OCI-M2 (cell line): Measurements from ENCODE around the gene EXO1.
"Not testable (repeated sequence)": the region's sequence is repeated elsewhere in the genome, so short reads cannot be mapped to it uniquely, and the experiment has no call there.

Source experiments
- DNase-seq: peaks from one replicate; lab custom pipeline; 2025; ENCODE audit not compliant: unreplicated experiment; lab: John Stamatoyannopoulos, UW

Gene EXO1

DNA sequence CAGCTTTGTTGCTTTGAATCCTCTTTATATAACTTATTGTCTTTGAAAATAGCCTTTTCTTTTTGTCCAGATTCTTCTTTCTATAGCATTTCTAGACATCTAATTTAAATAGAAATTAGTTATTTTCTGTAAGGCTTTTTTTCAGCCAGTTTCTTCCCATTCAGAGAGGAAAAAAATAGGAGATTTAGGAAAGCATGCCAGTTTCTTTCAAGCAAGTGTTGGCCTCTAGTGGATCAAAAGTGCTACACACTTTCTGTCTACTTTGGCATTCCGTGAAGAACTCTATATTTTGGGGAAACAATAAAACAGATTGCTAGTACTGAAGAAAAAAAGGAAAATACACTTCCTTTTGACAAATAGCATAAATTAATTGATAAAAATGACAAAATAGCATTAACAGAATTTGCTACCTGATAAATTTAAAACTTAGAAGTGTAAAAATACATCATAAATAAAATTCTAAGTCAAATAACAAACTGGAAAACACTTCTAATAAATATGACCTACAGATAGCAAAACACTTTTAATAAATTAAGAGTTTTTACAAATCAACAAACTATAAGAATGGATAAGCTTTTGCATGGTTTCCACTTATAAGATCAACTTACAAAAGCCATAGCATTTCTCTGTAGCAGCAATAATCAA is 13.1 kb upstream of the EXO1 start:
- DNase-seq: no peak

DNA sequence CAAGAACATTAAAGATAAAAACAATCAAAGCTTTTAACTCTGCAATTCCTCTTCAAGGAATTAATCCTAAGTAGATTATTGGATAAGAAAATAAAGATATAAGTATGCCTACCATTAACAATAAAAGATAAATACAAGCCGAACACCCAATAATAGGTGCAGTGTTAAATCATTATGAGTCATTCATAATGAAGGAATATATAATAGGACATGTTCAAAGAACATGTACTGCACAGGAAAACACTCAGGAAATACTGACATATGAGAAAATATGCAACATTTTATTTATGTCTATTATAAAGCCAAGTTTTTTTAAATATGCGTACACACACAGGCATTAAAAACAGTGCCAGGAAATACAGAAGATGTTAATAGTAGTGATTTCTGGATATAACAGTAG is 11.1 kb upstream of the EXO1 start:
- no peak for DNase-seq

DNA sequence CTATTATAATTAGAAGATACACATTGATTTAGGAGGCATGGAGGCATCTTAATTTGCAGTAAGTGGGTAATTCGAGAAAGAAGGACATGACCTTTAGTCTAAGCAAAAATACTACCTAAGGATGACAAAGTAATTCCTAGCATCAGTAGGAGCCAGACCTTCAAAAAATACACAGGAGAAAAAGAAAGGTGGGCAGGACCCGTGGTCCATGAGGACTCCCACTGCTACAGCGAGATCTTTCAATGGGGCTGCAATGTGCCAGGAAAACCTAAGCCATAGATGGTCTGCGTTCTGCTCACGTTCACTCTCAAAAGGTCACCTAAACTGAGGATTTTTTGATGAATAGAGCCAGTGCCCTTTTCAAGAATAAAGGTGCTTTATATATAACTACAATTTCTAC is 10.6 kb upstream of the EXO1 start:
- no peak for DNase-seq

DNA sequence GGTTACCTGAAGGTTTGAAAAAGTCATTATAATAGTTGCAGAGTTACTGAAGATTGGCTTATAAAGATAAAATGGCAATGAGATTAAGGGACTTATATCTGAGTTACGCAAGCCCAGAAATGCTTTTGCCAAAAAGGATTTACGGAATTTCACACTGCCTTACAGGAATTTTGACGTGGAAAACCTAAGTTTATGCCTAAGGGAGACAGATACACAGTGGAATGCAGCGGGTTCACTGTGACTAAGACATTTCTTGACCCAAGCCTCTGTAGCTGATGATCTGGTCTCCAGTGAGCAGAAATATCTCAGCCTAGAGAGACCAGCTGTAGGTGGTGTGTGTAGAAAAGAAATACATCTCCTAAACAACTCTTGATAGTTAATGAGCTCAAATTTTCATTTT is 10.1 kb upstream of the EXO1 start:
- no peak for DNase-seq

DNA sequence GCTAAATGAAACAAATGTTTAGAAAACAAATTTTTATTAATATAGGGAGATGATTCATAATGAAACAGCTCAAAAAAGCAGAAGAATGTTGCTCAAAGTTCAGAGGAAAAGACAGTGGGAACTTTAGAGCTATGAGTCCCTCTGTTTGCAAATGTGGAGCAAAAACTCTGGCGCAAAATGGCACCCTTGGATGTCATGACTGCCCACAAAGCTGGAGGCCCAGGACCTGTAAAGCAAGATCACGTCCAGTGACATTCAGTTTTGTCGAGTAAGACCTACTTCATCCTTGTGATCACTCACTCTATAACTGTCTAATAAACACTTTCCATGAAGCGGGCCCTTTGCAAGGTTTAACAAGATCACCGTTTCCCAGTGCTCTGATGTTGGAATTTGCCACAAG is 9.1 kb upstream of the EXO1 start:
- DNase-seq: no peak

DNA sequence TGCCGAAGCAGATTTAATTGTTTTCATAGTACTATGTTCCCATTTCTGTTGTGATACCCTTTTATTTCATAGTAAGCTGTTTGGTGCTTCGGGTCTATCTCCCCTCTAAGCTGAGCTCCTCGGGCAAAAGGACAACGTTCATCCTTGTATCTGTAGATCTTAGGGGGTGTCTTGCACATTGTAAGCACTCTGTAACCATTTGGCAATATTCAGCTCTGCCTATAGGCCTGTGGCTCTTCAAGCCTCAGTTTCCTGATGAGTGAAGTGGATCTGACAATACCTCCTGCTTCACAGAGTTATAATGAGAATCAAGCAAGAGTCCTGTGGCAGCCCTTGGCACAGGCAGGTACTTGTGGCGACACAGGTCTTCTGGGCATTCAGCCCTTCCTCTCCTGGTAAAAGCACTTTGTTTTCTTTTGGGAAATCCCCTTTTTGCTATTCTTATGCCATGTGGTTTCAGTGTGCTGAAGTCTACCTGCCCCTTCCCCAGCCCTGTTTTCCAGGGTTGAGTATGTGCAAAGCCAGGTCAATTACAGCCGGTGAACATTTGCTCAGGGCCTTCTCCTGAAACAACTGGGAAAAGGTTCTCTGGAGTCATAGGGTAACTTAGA is 8.5 kb upstream of the EXO1 start:
- DNase-seq: no peak

DNA sequence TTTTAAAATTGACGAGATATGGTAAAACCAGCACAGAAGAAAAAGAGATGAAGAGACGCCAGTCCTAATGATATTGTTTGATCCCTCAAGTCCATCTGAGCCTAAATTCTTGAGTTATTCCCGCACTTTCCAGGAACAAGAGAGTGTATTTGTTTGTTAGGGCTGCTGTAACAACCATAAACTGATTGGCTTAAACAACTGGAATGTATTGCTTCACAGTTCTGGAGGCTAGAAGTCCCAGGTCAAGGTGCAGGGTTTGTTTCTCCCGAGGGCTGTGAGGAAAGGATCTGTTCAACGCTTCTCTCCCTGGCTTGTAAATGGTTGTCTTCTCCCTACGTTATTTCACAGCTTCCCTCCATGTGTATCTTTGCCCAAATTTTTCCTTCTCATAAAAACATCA is 7.8 kb upstream of the EXO1 start:
- no peak for DNase-seq

DNA sequence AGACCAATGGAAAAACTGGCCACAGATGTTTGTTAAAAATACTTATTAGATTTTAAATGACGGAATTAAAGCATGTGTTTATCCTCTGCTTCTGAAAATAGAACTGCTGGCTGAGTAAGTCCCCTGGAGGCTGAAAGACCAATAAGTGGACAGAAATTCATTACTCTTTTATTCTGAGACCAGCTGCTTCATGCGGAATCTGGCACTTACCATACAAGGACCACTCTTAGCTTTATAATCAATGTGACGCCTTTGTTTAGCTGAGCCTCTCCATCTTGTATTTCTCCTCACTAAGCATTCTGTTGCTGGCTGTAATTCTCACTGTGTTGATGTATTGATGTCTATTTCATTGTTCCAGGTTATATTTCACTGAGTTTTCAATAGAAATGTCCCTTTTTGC is 6.3 kb upstream of the EXO1 start:
- no peak for DNase-seq

DNA sequence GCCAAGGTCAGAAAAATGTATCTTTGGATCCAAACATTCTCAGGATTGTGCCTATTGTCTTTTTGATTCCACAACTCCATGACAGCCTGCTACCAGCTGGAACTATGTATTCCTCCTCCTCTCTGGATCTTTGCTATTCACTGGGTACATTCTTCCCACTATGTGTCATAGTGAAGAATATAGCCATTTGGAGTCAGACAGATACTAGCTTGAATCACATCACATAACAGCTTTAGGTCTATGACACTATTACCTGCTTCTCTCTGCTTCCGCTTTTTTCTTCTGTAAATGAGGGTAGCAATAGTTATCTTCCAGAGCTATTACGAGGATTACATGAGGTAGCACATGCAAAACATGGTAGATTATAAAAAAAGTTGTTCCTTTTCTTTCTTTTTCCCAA is 5.4 kb upstream of the EXO1 start:
- no peak for DNase-seq

DNA sequence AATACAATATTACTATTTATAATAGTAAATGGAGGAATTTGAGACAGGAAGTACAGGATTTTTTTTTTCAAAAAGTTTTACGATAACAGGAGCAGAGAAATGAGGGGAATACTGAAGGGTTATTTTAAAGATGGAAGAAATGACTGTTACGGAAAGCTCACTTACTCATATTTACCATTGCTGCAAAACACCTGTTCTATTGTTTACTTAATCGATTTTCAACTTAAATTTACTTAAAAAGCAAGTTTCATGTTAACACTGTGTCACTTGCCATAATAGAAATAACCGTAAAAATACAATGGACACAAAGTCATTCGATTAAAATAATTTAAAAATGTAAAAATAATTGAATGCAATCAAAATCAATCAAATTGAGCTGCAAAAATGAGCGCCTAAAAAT is 3.4 kb upstream of the EXO1 start:
- no peak for DNase-seq

DNA sequence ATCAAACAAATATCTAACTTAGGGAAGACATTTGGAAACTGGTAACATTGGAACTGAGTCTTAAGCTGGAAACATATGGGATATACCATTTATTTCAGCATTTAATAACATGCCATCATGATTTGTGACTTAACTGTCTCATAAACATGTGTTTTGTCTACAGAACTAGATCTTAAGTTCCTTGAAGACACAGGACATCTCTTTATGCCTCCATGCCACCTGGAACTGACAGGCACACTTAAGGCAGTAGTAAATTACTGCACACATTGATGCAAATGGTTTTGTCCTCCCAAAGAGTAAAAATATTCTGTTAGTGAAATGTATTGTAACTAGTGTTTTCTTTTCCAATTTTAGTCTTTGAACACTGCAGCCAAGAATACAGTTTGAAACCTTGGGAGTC is 1.6 kb upstream of the EXO1 start:
- no peak for DNase-seq

DNA sequence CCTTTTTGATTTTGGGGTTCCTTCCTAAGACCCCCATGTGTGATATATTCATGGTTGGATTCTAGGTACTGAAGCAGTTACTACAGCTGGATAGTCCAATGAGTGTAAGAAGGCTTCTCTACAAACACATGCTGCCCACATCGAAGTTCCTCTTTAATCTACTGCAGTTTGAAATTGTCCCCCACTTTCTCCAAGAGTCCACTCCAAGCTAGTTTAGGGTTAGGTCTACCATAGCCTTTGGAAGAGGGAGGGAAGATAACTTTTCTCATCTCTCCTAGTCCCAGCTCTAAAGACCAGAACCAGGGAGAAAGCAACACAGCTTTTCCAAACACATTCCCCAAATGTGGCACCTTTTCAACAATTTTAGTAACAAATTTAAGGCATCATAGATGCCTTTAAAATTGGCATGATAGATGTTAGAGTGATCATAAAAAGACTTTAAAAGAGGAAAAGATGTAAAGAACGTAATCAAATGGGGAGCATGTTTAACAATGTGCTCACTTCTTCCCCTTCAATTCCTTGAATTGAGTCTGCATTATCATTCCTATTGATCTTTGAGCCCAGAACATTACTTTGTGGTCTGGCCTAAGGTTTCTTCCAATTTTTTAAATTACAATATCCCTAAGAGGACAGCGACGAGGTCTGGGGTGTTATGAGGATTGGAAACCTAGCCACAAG is 1.0 kb upstream of the EXO1 start:
- no peak for DNase-seq

DNA sequence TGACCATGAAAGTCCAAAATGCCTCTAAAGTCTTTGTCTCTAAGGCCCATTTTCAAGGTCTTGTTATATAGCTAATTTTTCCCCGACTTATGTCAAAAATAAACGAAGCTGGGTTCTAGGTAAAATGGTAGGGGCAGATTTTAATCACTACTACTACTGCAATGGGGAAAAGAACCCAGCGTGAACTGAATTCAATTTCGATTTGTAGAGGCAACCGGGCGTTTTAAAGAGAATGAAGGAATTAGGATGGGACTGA is 536 bp upstream of the EXO1 start:
- DNase-seq: no peak

DNA sequence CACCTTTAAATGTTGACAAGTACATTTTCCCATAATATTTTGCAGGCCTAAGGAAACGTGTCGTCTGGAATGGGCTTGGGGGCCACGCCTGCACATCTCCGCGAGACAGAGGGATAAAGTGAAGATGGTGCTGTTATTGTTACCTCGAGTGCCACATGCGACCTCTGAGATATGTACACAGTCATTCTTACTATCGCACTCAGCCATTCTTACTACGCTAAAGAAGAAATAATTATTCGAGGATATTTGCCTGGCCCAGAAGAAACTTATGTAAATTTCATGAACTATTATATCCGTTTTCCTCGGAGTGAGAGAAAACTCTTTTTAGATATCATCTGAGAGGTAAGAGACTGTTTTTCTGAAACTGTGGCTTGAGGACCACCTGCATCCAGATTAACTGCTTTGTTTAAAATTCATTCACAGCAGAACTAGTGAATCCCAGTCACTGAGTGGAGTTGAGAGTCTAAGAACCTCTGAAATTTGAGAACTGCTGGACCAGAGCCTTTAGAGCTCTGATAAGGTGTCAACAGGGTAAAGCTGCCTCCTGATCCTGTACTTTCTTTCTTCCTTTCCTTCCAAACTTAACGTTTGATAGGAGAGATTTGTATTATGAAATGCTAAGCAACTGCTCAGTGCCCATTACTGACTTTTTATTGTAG is 811 bp downstream of the EXO1 start:
- DNase-seq: no peak

DNA sequence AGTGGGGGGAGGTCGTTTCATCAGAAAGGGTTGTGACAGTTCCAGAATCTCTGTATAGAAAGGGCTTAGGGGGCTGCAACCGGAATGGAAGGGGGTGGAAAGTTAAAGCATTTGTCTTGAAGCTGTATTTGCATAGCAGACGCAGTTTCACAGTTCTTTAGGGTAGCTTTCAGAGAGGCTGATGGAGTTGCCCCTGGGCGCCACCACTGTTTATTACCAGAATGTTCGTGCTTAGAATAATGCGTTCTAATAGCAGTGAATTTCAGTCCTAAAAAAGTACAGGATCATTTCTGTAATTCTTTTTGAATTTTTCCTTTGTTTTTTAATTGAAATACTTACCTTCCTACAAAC is 1.3 kb downstream of the EXO1 start:
- DNase-seq: no peak

DNA sequence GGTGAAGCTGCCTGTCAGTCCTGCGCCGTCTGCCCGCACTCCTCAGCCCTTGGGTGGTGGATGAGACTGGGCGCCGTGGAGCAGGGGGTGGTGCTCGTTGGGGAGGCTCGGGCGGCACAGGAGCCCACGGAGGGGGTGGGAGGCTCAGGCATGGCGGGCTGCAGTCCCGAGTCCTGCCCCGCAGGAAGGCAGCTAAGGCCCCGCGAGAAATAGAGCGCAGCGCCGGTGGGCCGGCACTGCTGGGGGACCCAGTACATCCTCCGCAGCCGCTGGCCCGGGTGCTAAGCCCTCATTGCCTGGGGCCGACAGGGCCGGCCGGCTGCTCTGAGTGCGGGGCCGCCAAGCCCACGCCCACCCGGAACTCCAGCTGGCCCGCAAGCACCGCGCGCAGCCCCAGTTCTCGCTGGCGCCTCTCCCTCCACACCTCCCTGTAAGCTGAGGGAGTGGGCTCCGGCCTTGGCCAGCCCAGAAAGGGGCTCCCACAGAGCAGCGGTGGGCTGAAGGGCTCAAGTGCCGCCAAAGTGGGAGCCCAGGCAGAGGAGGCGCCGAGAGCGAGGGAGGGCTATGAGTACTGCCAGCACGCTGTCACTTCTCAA is 7.6 kb downstream of the EXO1 start:
- not testable (repeated sequence) for DNase-seq

DNA sequence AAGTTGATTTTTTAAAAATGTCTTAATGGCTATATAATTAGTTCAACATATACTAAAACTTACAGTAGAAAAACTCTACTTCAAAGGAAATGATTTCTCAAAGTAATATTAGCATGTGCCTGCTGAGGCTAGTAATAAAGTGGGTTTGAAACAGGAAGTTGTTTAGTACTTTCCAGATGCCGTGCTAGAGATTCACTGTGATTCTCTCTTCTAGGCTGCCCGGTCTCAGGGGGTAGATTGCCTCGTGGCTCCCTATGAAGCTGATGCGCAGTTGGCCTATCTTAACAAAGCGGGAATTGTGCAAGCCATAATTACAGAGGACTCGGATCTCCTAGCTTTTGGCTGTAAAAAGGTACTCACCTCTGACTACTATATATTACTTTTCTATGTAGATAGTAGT is 9.1 kb downstream of the EXO1 start:
- DNase-seq: no peak

DNA sequence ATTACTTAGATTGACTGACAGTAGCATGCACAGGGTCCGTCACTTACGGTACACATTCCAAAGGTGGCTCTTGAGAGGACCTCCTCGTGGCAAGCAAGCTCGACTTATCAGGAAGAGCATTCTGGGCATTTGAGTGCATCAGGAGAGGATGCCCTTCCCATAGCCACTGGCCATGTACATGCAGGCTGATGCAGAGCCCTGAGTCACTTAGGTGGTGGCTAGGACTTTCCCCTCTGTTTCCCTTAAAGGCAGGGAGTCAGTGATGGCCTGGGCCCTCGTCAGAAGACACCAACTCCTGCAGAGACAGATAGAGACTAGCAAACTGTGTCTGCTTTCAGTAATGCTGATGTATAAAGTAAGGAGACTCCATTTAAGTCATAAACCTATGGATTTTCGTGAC is 12.9 kb downstream of the EXO1 start:
- DNase-seq: no peak

DNA sequence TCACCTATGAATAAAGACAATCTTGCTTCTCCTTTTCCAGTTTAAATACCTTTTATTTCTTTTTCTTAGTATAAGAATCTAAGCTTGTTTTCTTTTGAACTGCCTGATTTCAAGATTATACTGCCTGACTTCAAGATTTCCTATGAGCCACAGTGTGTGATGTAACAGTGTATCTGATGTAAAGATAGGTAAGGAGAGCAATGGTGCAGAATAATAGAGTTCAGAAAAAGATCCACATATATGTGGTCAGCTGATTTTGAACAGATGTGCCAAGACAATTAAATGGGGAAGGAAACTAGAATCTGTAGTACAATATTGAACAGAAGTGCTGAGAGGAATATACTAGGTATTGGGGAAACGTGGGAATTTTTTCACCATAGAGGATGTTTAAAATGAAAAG is 21.0 kb downstream of the EXO1 start:
- no peak for DNase-seq

DNA sequence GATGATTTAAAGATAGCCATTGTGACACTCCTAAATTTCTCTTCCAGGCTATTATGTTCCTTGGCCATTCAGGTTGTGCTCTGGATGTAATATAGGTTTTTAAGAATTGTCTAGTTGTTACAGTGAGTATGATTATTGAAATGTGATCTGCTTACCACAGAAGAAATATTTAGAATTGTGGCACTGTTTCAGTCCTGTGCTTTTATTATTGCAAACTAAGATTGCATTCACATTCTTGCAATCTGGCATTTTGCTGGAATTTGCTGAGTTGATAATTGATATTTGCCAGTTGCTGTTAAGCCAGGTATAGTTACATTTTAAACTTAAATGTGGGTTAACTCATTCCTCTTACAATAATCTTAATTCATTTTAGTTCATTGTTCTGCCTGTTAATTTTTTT is 22.3 kb downstream of the EXO1 start:
- DNase-seq: no peak

DNA sequence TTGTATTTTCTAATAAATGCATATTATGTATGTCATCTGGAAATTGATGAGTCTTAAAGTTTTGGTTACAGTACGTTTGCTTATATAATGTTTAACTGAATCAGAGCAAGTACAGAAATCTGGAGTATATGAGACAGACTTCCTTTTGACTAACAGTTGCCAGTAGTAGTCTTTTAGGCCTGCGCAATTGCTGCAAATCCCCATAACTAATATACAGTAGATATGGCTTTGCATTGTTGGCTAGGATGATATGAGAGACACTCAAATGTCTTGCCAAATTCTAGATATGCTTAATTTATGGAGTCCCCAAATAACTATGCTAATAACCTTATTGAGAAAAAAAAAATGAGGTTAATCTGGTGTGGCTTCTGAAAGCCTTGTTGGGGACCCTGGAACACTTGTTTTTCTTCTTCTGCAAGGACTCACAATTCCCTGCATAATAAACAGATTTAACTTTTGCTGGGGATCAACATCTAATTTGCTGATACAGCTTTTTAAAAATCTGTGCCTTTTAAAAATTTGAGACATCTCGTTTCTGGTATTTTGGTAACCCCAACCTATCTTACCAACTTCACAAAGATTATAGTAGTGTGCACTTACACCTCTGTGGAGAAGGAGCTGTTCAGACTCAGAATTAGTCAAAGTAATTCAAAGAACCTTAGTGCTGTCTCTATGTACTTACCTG is 22.9 kb downstream of the EXO1 start:
- no peak for DNase-seq

DNA sequence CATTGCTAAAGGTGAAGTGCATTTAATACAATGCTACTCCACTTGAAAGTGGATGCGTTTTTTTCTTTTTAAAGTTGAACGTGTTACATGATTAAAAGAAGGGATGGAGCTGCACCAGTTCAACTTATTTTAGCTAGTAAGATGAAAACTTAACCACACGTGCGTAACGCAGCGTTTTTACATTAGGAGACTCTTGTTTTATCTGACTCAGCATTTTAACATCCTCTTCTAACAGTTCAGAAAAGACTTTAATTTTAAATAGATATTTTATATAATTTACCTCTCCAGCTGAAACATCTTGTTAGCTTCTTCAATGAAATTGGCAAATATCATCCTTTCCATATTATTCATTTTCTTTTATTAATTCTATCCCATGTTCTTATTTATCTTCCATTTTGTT is 33.4 kb downstream of the EXO1 start:
- DNase-seq: no peak
